BLaER1 treated with 17β-estradiol and CSF1 and Interleukin-3, amounts not matched to agents 10 nM and 100 nM (cell line): Measurements from ENCODE around the gene DZIP1L.

Experiments
- H3K27ac ChIP-seq, 11 experiments: shearing (Covaris generic); formaldehyde crosslinking; 2 replicates each; pipeline ENCODE4 v1.8.1; 2022
- H3K27me3 ChIP-seq, 11 experiments: shearing (Covaris generic); formaldehyde crosslinking; 2 replicates each; pipeline ENCODE4 v1.8.1; 2022
- H3K36me3 ChIP-seq, 11 experiments: shearing (Covaris generic); formaldehyde crosslinking; 2 replicates each; pipeline ENCODE4 v1.8.1; 2022
- H3K4me1 ChIP-seq, 10 experiments: shearing (Covaris generic); formaldehyde crosslinking; 2 replicates each; pipeline ENCODE4 v1.8.1; 2022
- H3K4me2 ChIP-seq, 11 experiments: shearing (Covaris generic); formaldehyde crosslinking; 2 replicates each; pipeline ENCODE4 v1.8.1; 2022
- H3K4me3 ChIP-seq, 10 experiments: shearing (Covaris generic); formaldehyde crosslinking; 2 replicates each; pipeline ENCODE4 v1.8.1; 2022
- H3K9ac ChIP-seq, 11 experiments: shearing (Covaris generic); formaldehyde crosslinking; 2 replicates each; pipeline ENCODE4 v1.8.1; 2022
- H3K9me3 ChIP-seq, 11 experiments: shearing (Covaris generic); formaldehyde crosslinking; replicated peaks in 1 of 11; 2 replicates each; pipeline ENCODE4 v1.8.1; 2022
- H4K20me1 ChIP-seq, 11 experiments: shearing (Covaris generic); formaldehyde crosslinking; 2 replicates each; pipeline ENCODE4 v1.8.1; 2022
- Cebpa-rat ChIP-seq, 11 experiments: shearing (Covaris generic); IDR thresholded peaks; 2 replicates each; pipeline ENCODE4 v1.8.1; 2022

Gene DZIP1L

GRCh38 chr3:138051947-138052802, 63.2 kb downstream of the DZIP1L start:
- no peak overlapping the region for H3K4me2 ChIP-seq
- H3K36me3 ChIP-seq, result no peaks in the 10 kb centered on the region
- no peaks in the 10 kb centered on the region for H3K27me3 ChIP-seq
- no peak overlapping the region for H3K4me3 ChIP-seq
- H3K4me1 ChIP-seq, result no peaks in the 10 kb centered on the region; a peak in 1 of 20 replicates
- H3K27ac ChIP-seq, result no peak overlapping the region
- no peaks in the 10 kb centered on the region for H3K9me3 ChIP-seq
- H4K20me1 ChIP-seq, result no peaks in the 10 kb centered on the region
- TF ChIP-seq Cebpa-rat (IDR thresholded peaks at IDR 0.05), result no peak
- H3K9ac ChIP-seq, result no peak overlapping the region

GRCh38 chr3:138049157-138049919, 66.1 kb downstream of the DZIP1L start:
- Histone ChIP-seq H3K9ac (no peak overlapping the region), H3K27me3 (no peaks in the 10 kb centered on the region), H3K27ac (no peak overlapping the region), H3K9me3 (no peaks in the 10 kb centered on the region), H3K4me1 (no peaks in the 10 kb centered on the region; a peak in 1 of 20 replicates), H3K4me3 (no peak overlapping the region), H3K4me2 (no peak overlapping the region), H3K36me3 (no peaks in the 10 kb centered on the region), H4K20me1 (no peaks in the 10 kb centered on the region)
- TF ChIP-seq Cebpa-rat (IDR thresholded peaks at IDR 0.05), result no peak

GRCh38 chr3:138047596-138048158, 67.7 kb downstream of the DZIP1L start:
- no peak overlapping the region for H3K9ac ChIP-seq
- no peaks in the 10 kb centered on the region for H3K27me3 ChIP-seq
- no peak overlapping the region for H3K4me2 ChIP-seq
- H3K36me3 ChIP-seq, result no peaks in the 10 kb centered on the region
- no peak for TF ChIP-seq Cebpa-rat (IDR thresholded peaks at IDR 0.05)
- H4K20me1 ChIP-seq, result no peaks in the 10 kb centered on the region
- H3K9me3 ChIP-seq, result no peaks in the 10 kb centered on the region
- no peaks in the 10 kb centered on the region; a peak in 1 of 20 replicates for H3K4me1 ChIP-seq
- H3K4me3 ChIP-seq, result no peak overlapping the region
- H3K27ac ChIP-seq, result no peak overlapping the region

GRCh38 chr3:138046955-138047354, 68.5 kb downstream of the DZIP1L start:
- Histone ChIP-seq H3K9ac (no peak overlapping the region), H3K9me3 (no peaks in the 10 kb centered on the region), H3K36me3 (no peaks in the 10 kb centered on the region), H3K27ac (no peak overlapping the region), H3K4me1 (no peaks in the 10 kb centered on the region; a peak in 1 of 20 replicates), H3K4me3 (no peak overlapping the region), H3K27me3 (no peaks in the 10 kb centered on the region), H4K20me1 (no peaks in the 10 kb centered on the region), H3K4me2 (no peak overlapping the region)
- no peak for TF ChIP-seq Cebpa-rat (IDR thresholded peaks at IDR 0.05)

GRCh38 chr3:138046085-138046484, 69.3 kb downstream of the DZIP1L start:
- no peaks in the 10 kb centered on the region; a peak in 1 of 20 replicates for H3K4me1 ChIP-seq
- no peaks in the 10 kb centered on the region for H3K9me3 ChIP-seq
- no peak overlapping the region for H3K9ac ChIP-seq
- no peak overlapping the region for H3K4me3 ChIP-seq
- H4K20me1 ChIP-seq, result no peaks in the 10 kb centered on the region
- TF ChIP-seq Cebpa-rat (IDR thresholded peaks at IDR 0.05), result no peak
- no peaks in the 10 kb centered on the region for H3K36me3 ChIP-seq
- no peak overlapping the region for H3K4me2 ChIP-seq
- no peaks in the 10 kb centered on the region for H3K27me3 ChIP-seq
- no peak overlapping the region for H3K27ac ChIP-seq

- Histone ChIP-seq H3K36me3 (no peaks in the 10 kb centered on the region), H3K9me3 (no peaks in the 10 kb centered on the region), H3K27me3 (no peaks in the 10 kb centered on the region), H3K4me1 (no peaks in the 10 kb centered on the region; a peak in 1 of 20 replicates), H4K20me1 (no peaks in the 10 kb centered on the region), H3K27ac (no peak overlapping the region), H3K9ac (no peak overlapping the region), H3K4me2 (no peak overlapping the region), H3K4me3 (no peak overlapping the region)
- no peak for TF ChIP-seq Cebpa-rat (IDR thresholded peaks at IDR 0.05)
Observed at GRCh38 chr3:138043266-138044029, 72.0 kb downstream of the DZIP1L start.

- H3K9ac ChIP-seq, result no peak overlapping the region
- no peaks in the 10 kb centered on the region for H3K4me1 ChIP-seq
Observed at GRCh38 chr3:138042043-138042442, 73.4 kb downstream of the DZIP1L start.

GRCh38 chr3:138038725-138039462, 76.5 kb downstream of the DZIP1L start:
- Histone ChIP-seq H4K20me1 (no peaks in the 10 kb centered on the region), H3K4me1 (peaks cover 0 to 5% (median 2%) of the 10 kb centered on the region in 10 experiments; a peak in 4 of 20 replicates), H3K9ac (no peak overlapping the region), H3K9me3 (no peaks in the 10 kb centered on the region), H3K27ac (no peak overlapping the region), H3K27me3 (no peaks in the 10 kb centered on the region), H3K4me3 (no peak overlapping the region), H3K36me3 (no peaks in the 10 kb centered on the region), H3K4me2 (no peak overlapping the region)
- no peak for TF ChIP-seq Cebpa-rat (IDR thresholded peaks at IDR 0.05)

More at GRCh38 chr3:138042043-138042442, 73.4 kb downstream of the DZIP1L start:
- H3K9me3 ChIP-seq, result no peaks in the 10 kb centered on the region
- H3K4me3 ChIP-seq, result no peak overlapping the region
- no peaks in the 10 kb centered on the region for H4K20me1 ChIP-seq
- no peak overlapping the region for H3K27ac ChIP-seq
- no peak overlapping the region for H3K4me2 ChIP-seq
- no peaks in the 10 kb centered on the region for H3K36me3 ChIP-seq
- no peak for TF ChIP-seq Cebpa-rat (IDR thresholded peaks at IDR 0.05)
- no peaks in the 10 kb centered on the region for H3K27me3 ChIP-seq
